Right lobe of liver (tissue), 4 donors: Measurements from ENCODE around the gene TRPC1.

ENCODE experiments used
- POLR2A ChIP-seq: fragments of 450-650 bp; IDR thresholded peaks from one replicate; pipeline ENCODE4 v1.6.1; 2017; ENCODE audit warnings: antibody characterized with exemption, mild to moderate bottlenecking
- TF ChIP-seq, protein P1 (sequence below), 4 donors: fragments of 200-600 bp in 3 of 4; fragments of 450-650 bp in 1 of 4; IDR thresholded peaks; one replicate each; pipeline versions ENCODE4 v1.5.1 to v1.8.0; 2016 to 2022; ENCODE audit warnings: antibody characterized with exemption in 4 of 4, mild to moderate bottlenecking in 2 of 4
- donor health status: DM: no; HTN: no; CAD: no.
- donor health status: DM: no; HTN: no; CAD: no.
- donor health status: DM: no; HTN: yes; CAD: no.

DNA sequence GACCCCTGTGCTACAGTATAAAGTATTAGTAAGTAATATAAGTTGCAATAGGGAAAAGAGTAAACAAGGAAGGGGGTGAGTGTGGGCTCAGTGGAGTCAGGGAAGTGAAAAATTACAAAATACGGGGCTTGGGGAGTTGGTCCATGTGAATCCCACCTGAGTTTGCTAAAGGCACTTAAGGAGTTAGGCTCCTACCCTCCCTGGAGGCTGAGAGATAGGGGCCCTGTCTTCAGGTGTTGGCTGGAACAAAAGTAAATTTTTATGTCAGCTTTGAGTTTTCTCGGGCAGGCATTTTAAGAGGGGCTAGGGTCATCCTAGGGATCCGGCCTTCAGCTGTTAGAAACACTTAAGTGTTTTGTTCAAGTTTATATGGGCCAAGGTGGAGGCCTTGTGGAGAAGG, 8.2 kb downstream of the TRPC1 start:
- TF ChIP-seq POLR2A, result no peak
- TF ChIP-seq, protein P1, sequence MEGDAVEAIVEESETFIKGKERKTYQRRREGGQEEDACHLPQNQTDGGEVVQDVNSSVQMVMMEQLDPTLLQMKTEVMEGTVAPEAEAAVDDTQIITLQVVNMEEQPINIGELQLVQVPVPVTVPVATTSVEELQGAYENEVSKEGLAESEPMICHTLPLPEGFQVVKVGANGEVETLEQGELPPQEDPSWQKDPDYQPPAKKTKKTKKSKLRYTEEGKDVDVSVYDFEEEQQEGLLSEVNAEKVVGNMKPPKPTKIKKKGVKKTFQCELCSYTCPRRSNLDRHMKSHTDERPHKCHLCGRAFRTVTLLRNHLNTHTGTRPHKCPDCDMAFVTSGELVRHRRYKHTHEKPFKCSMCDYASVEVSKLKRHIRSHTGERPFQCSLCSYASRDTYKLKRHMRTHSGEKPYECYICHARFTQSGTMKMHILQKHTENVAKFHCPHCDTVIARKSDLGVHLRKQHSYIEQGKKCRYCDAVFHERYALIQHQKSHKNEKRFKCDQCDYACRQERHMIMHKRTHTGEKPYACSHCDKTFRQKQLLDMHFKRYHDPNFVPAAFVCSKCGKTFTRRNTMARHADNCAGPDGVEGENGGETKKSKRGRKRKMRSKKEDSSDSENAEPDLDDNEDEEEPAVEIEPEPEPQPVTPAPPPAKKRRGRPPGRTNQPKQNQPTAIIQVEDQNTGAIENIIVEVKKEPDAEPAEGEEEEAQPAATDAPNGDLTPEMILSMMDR (IDR thresholded peaks at IDR 0.05), result no peak
